Astrocyte (in vitro differentiated cells and primary cell): ENCODE data around the gene MYO1E. TPM values are rescaled to one million over a fixed set of nuclear protein-coding genes. Genes with fewer than 3 reads are reported as not detected.
"Not testable (repeated sequence)": the region's sequence is repeated elsewhere in the genome, so short reads cannot be mapped to it uniquely, and the experiment has no call there.

Experiments
- DNase-seq: peaks from one replicate; pipeline ENCODE4 v3.0.0-alpha.2; 2010; ENCODE audit warnings: low read depth
- FAIRE-seq: peaks from 2 replicates; lab custom pipeline; 2011; peaks lifted over from hg19 to GRCh38; lab: Jason Lieb, UNC
- H2AFZ ChIP-seq: 2 replicates; pipeline ENCODE4 v1.6.0; 2012; ENCODE audit warnings: low read depth, low read length, inconsistent platforms
- H3K27ac ChIP-seq: 2 replicates; pipeline ENCODE4 v1.5.1; 2011; ENCODE audit warnings: low read depth, low read length, inconsistent platforms
- H3K27me3 ChIP-seq: 2 replicates; pipeline ENCODE4 v1.6.0; 2011; ENCODE audit warnings: low read length, inconsistent platforms; ENCODE audit not compliant: insufficient read depth
- H3K36me3 ChIP-seq: 2 replicates; pipeline ENCODE4 v1.5.1; 2011; ENCODE audit warnings: low read length, inconsistent platforms; ENCODE audit not compliant: insufficient read depth
- H3K4me1 ChIP-seq: 2 replicates; pipeline ENCODE4 v1.5.1; 2011; ENCODE audit warnings: low read length, inconsistent platforms; ENCODE audit not compliant: insufficient read depth
- H3K4me2 ChIP-seq: 2 replicates; pipeline ENCODE4 v1.6.0; 2012; ENCODE audit warnings: low read length, inconsistent platforms
- H3K4me3 ChIP-seq: 2 replicates; pipeline ENCODE4 v1.5.1; 2011; ENCODE audit warnings: low read depth, mild to moderate bottlenecking, low read length, inconsistent platforms; ENCODE audit not compliant: insufficient read depth
- H3K79me2 ChIP-seq: 2 replicates; pipeline ENCODE4 v1.6.0; 2012; ENCODE audit warnings: mild to moderate bottlenecking, low read length, inconsistent platforms; ENCODE audit not compliant: insufficient read depth
- H3K9ac ChIP-seq: 2 replicates; pipeline ENCODE4 v1.6.0; 2012; ENCODE audit warnings: mild to moderate bottlenecking, low read length, inconsistent platforms
- H3K9me3 ChIP-seq: 2 replicates; pipeline ENCODE4 v1.5.1; 2012; ENCODE audit warnings: low read depth, mild to moderate bottlenecking, low read length, inconsistent platforms; ENCODE audit not compliant: insufficient read depth
- H4K20me1 ChIP-seq: 2 replicates; pipeline ENCODE4 v1.6.0; 2012; ENCODE audit warnings: low read length, inconsistent platforms; ENCODE audit not compliant: insufficient read depth
- H3K27ac Mint-ChIP-seq: one replicate; pipeline ENCODE4 v1.8.0; 2021; ENCODE audit warnings: mild to moderate bottlenecking, mixed read lengths; ENCODE audit not compliant: unreplicated experiment
- H3K27me3 Mint-ChIP-seq: one replicate; pipeline ENCODE4 v1.8.0; 2021; ENCODE audit warnings: low read depth, mixed read lengths; ENCODE audit not compliant: unreplicated experiment
- H3K36me3 Mint-ChIP-seq: one replicate; pipeline ENCODE4 v1.8.0; 2021; ENCODE audit warnings: low read depth, mixed read lengths; ENCODE audit not compliant: unreplicated experiment
- H3K4me1 Mint-ChIP-seq: one replicate; pipeline ENCODE4 v1.8.0; 2021; ENCODE audit warnings: low read depth, mixed read lengths; ENCODE audit not compliant: unreplicated experiment
- H3K4me3 Mint-ChIP-seq: one replicate; pipeline ENCODE4 v1.8.0; 2021; ENCODE audit warnings: mild to moderate bottlenecking, moderate library complexity, mixed read lengths; ENCODE audit not compliant: unreplicated experiment
- H3K9me3 Mint-ChIP-seq: one replicate; pipeline ENCODE4 v1.8.0; 2021; ENCODE audit warnings: mild to moderate bottlenecking, mixed read lengths; ENCODE audit not compliant: unreplicated experiment
- EZH2 ChIP-seq: IDR thresholded peaks from 2 replicates; pipeline ENCODE4 v1.6.1; 2012; ENCODE audit warnings: mild to moderate bottlenecking, low read length, inconsistent platforms; ENCODE audit not compliant: insufficient read depth
- total RNA-seq: library from RNA; stranded (reverse); gene quantifications from 2 replicates; pipeline ENCODE4 v1.2.1, GENCODE V29; 2021
- TF ChIP-seq, protein P1 (sequence below): IDR thresholded peaks from 2 replicates; pipeline ENCODE4 v1.5.1; 2011; ENCODE audit warnings: low read depth, mild to moderate bottlenecking, inconsistent platforms, low read length, moderate library complexity; ENCODE audit not compliant: insufficient read depth

Gene MYO1E
- total RNA-seq, 1 donor from 2014 or later = 227 TPM

DNA sequence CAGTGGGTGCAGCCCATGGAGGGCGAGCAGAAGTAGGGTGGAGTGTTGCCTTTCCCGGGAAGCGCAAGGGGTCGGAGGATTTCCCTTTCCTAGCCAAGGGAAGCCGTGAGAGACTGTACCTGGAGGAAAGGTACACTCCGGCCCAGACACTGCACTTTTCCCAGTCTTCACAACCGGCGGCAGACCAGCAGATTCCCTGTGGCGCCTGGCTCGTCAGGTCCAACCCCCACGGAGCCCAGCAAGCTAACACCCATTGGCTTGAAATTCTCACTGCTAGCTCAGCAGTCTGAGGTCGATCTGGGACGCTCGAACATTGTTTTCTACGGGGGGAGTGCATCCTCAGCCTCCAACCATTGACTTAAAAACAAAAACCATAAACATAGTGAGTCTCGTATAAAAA, 241.2 kb downstream of the MYO1E start:
- H3K27ac Mint-ChIP-seq = no peak overlapping the region
- H3K9me3 Mint-ChIP-seq = peaks cover 24% of the 10 kb centered on the region
- peaks cover 12% of the 10 kb centered on the region for H4K20me1 ChIP-seq
- no peaks in the 10 kb centered on the region for H3K27me3 ChIP-seq
- peaks cover 53% of the 10 kb centered on the region for H3K36me3 Mint-ChIP-seq
- H3K4me2 ChIP-seq = no peak overlapping the region
- no peak overlapping the region for H3K4me3 Mint-ChIP-seq
- H3K9me3 ChIP-seq = peaks cover 3% of the 10 kb centered on the region
- H3K79me2 ChIP-seq = peaks cover 33% of the 10 kb centered on the region
- peaks cover 35% of the 10 kb centered on the region for H3K36me3 ChIP-seq
- DNase-seq (no peak), FAIRE-seq (no peak)
- H3K9ac ChIP-seq = no peak overlapping the region
- no peak overlapping the region for H2AFZ ChIP-seq
- H3K4me1 Mint-ChIP-seq = no peaks in the 10 kb centered on the region
- no peaks in the 10 kb centered on the region for H3K27me3 Mint-ChIP-seq
- TF ChIP-seq, protein P1, sequence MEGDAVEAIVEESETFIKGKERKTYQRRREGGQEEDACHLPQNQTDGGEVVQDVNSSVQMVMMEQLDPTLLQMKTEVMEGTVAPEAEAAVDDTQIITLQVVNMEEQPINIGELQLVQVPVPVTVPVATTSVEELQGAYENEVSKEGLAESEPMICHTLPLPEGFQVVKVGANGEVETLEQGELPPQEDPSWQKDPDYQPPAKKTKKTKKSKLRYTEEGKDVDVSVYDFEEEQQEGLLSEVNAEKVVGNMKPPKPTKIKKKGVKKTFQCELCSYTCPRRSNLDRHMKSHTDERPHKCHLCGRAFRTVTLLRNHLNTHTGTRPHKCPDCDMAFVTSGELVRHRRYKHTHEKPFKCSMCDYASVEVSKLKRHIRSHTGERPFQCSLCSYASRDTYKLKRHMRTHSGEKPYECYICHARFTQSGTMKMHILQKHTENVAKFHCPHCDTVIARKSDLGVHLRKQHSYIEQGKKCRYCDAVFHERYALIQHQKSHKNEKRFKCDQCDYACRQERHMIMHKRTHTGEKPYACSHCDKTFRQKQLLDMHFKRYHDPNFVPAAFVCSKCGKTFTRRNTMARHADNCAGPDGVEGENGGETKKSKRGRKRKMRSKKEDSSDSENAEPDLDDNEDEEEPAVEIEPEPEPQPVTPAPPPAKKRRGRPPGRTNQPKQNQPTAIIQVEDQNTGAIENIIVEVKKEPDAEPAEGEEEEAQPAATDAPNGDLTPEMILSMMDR = no peak
- no peak for TF ChIP-seq EZH2
- no peak overlapping the region for H3K4me3 ChIP-seq
- H3K27ac ChIP-seq = no peak overlapping the region
- no peaks in the 10 kb centered on the region for H3K4me1 ChIP-seq

DNA sequence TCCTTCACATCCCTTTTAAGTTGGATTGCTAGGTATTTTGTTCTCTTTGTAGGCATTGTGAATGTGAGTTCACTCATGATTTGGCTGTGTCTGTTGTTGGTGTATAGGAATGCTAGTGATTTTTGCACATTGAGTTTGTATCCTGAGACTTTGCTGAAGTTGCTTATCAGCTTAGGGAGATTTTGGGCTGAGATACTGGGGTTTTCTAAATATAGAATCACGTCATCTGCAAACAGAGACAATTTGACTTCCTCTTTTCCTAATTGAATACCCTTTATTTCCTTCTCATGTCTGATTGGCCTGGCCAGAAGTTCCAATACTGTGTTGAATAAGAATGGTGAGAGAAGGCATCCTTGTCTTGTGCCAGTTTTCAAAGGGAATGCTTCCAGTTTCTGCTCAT, 245.4 kb downstream of the MYO1E start:
- H3K9ac ChIP-seq, H3K27me3 ChIP-seq, H4K20me1 ChIP-seq, H3K4me3 Mint-ChIP-seq, FAIRE-seq, H3K27ac ChIP-seq, H3K27ac Mint-ChIP-seq, H3K4me1 Mint-ChIP-seq, H3K9me3 ChIP-seq, H3K4me3 ChIP-seq, H3K4me2 ChIP-seq, H3K4me1 ChIP-seq, H2AFZ ChIP-seq, H3K27me3 Mint-ChIP-seq, DNase-seq: not testable (repeated sequence)
- Mint-ChIP-seq H3K9me3 (peaks cover 24% of the 10 kb centered on the region), H3K36me3 (peaks cover 42% of the 10 kb centered on the region)
- Histone ChIP-seq H3K36me3 (peaks cover 15% of the 10 kb centered on the region), H3K79me2 (peaks cover 22% of the 10 kb centered on the region)

DNA sequence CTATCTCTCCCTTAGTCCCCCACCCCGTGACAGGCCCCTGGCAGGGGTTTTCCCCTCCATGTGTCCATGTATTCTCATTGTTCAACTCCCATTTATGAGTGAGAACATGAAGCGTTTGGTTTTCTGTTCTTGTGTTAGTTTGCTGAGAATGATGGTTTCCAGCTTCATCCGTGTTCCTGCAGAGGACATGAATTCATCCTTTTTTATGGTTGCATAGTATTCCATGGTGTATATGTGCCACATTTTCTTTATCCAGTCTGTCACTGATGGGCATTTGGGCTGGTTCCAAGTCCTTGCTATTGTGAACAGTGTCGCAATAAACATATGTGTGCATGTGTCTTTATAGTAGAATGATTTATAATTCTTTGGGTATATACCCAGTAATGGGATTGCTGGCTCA, 247.0 kb downstream of the MYO1E start:
- not testable (repeated sequence) for H3K36me3 ChIP-seq, H3K27me3 Mint-ChIP-seq, DNase-seq, H3K4me2 ChIP-seq, H3K27me3 ChIP-seq, H3K4me3 Mint-ChIP-seq, H3K4me3 ChIP-seq, H3K4me1 Mint-ChIP-seq, FAIRE-seq, H3K4me1 ChIP-seq, H4K20me1 ChIP-seq, H3K9me3 ChIP-seq, H3K27ac ChIP-seq, H3K27ac Mint-ChIP-seq, H2AFZ ChIP-seq, H3K9ac ChIP-seq
- H3K9me3 Mint-ChIP-seq = peaks cover 24% of the 10 kb centered on the region
- peaks cover 14% of the 10 kb centered on the region for H3K79me2 ChIP-seq
- peaks cover 33% of the 10 kb centered on the region for H3K36me3 Mint-ChIP-seq

DNA sequence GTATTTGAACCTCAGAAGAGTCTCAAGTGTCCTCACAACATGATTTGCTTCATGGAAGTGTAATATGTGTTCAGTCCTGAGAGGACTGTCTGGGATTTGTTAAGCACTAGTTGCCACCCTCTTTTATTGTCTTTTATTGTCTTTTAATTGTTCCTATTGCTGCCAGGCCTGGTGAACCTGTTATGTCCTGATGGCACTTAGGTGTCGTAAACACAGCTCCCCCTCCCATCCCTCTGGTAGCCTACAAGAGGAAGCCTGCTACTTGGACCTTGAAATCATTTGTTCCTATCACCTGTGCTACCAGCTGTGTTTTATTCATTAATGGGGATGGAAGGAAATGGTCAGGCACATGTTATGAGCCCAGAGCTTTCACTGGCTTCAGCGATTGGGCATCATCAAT, 248.4 kb downstream of the MYO1E start:
- H3K4me3 ChIP-seq = no peak overlapping the region
- H3K9me3 Mint-ChIP-seq = peaks cover 12% of the 10 kb centered on the region
- H3K4me2 ChIP-seq = no peak overlapping the region
- H2AFZ ChIP-seq = no peak overlapping the region
- DNase-seq = no peak
- H4K20me1 ChIP-seq = peaks cover 3% of the 10 kb centered on the region
- TF ChIP-seq EZH2 = no peak
- TF ChIP-seq, protein P1 = no peak
- H3K27me3 Mint-ChIP-seq = no peaks in the 10 kb centered on the region
- no peaks in the 10 kb centered on the region for H3K4me1 Mint-ChIP-seq
- no peak overlapping the region for H3K9ac ChIP-seq
- peaks cover 5% of the 10 kb centered on the region for H3K79me2 ChIP-seq
- H3K27ac Mint-ChIP-seq = no peak overlapping the region
- H3K9me3 ChIP-seq = no peaks in the 10 kb centered on the region
- peaks cover 13% of the 10 kb centered on the region for H3K36me3 ChIP-seq
- no peaks in the 10 kb centered on the region for H3K4me1 ChIP-seq
- no peaks in the 10 kb centered on the region for H3K27me3 ChIP-seq
- no peak overlapping the region for H3K27ac ChIP-seq
- H3K36me3 Mint-ChIP-seq = peaks cover 20% of the 10 kb centered on the region
- FAIRE-seq = no peak
- no peak overlapping the region for H3K4me3 Mint-ChIP-seq
